ENCODE data around the gene PARP15. TPM values are rescaled to one million over a fixed set of nuclear protein-coding genes. Genes with fewer than 3 reads are reported as not detected.
"Not testable (repeated sequence)": the region's sequence is repeated elsewhere in the genome, so short reads cannot be mapped to it uniquely, and the experiment has no call there.

PARP15 gene
- total RNA-seq, 2 donors from 2014 or later, result 0.74 to 1.1 TPM

DNA sequence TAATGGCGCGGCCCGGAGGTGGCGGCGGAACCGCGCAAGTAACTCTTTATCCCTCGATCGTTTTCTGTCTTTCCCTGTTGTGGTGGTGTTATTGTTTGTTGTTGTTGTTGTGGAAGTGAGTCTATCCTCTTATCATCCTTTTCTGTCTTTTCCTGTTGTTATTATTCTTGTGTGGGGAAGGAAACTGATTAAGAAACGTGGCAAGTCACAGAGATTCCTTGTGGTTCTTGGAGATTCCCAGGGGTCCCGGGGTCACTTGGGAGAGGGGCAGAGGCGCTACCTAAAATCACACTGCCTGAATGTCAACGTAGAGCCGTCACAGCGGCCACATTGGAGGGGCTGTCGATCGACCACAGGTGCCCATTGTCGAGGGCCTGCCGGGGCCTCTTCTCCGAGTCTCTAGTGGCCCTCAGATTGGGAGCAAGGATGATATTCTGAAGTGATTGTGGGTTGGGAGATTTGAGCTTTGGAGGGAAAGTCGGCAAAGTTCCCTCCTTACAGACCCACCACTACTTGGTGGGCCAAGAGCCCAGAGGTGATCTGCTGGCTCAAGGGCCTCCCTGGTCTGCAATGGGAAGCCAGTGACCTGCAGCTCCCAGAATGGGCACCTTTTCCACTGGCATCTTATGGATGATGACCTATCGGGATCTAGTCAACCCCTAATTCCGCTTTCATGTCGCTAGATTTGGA is 104.0 kb downstream of the PARP15 start:
- TF ChIP-seq, protein P1, sequence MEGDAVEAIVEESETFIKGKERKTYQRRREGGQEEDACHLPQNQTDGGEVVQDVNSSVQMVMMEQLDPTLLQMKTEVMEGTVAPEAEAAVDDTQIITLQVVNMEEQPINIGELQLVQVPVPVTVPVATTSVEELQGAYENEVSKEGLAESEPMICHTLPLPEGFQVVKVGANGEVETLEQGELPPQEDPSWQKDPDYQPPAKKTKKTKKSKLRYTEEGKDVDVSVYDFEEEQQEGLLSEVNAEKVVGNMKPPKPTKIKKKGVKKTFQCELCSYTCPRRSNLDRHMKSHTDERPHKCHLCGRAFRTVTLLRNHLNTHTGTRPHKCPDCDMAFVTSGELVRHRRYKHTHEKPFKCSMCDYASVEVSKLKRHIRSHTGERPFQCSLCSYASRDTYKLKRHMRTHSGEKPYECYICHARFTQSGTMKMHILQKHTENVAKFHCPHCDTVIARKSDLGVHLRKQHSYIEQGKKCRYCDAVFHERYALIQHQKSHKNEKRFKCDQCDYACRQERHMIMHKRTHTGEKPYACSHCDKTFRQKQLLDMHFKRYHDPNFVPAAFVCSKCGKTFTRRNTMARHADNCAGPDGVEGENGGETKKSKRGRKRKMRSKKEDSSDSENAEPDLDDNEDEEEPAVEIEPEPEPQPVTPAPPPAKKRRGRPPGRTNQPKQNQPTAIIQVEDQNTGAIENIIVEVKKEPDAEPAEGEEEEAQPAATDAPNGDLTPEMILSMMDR (IDR thresholded peaks at IDR 0.05), result no peak
- Histone ChIP-seq H3K27ac (peak overlapping the region; percentile 94), H3K4me3 (peak overlapping the region; percentile 84), H3K9me3 (no peaks in the 10 kb centered on the region), H3K9ac (ENCODE audit: low read depth in 2 of 2, low read length in 2 of 2) (peak overlapping the region; percentile 74 to 87), H3K27me3 (no peaks in the 10 kb centered on the region), H3K4me1 (peaks cover 7% of the 10 kb centered on the region), H3K36me3 (no peaks in the 10 kb centered on the region)
- intact Hi-C loops (cut with DNase I), result loop anchor here (10.0 kb wide), 1 partner anchor 227 kb away; no protein-coding TSS in a partner anchor
- DNase-seq, result no peak

DNA sequence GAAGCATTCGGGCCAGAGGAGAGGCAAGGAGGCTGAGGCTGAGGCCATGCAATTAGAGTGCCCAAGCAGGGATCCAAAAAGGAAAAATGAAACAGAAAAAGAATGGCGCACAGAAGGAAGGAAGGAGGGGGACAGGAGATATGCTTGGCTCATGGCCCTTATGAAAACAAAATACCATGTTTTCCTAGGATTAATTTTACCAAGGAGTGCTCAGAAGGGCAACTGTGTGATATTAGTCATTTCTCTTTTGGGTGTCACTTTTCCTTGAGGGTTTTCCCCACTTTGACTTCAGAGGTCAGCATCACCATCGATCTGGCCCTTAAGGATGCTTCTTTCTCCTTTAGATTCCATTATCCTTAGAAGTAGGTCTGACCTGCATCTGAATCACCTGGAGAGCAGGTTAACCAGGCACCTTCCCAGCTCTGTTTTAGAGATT is 104.5 kb downstream of the PARP15 start:
- DNase-seq, result no peak
- TF ChIP-seq, protein P1 (IDR thresholded peaks at IDR 0.05), result no peak
- Histone ChIP-seq H3K4me3 (peak overlapping the region; percentile 84), H3K9me3 (no peaks in the 10 kb centered on the region), H3K9ac (ENCODE audit: low read depth in 2 of 2, low read length in 2 of 2) (no peak overlapping the region), H3K27me3 (no peaks in the 10 kb centered on the region), H3K27ac (peak overlapping the region; percentile 94), H3K4me1 (peaks cover 7% of the 10 kb centered on the region), H3K36me3 (peaks cover 3% of the 10 kb centered on the region)
- intact Hi-C loops (cut with DNase I), result loop anchor here (10.0 kb wide), 1 partner anchor 227 kb away; no protein-coding TSS in a partner anchor

DNA sequence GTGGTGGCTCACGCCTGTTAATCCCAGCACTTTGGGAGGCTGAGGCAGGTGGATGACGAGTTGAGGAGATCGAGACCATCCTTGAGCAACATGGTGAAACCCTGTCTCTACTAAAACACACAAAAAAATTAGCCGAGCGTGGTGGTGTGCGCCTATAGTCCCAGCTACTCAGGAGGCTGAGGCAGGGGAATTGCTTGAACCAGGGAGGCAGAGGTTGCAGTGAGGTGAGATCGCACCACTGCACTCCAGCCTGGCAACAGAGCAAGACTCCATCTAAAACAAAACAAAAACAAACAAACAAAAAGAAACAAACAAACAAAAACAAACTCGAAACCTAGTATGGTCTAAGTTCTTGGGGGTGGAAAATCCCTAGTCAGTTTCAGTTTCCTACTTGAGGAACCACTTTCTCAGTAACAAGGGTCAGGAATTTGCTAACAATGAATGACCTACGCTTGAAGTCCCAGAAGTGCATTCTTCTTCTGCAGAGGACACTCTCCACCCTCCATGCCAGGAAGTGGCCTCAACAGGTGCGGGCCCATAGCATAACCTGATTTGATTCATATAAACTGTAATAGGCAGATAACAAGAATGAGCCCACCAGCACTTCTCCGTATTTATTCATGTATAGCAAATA is 105.4 kb downstream of the PARP15 start:
- H3K4me1 ChIP-seq; H3K27me3 ChIP-seq; H3K9ac ChIP-seq (ENCODE audit: low read depth in 2 of 2, low read length in 2 of 2); H3K9me3 ChIP-seq; H3K27ac ChIP-seq; DNase-seq: not testable (repeated sequence)
- peak overlapping the region; percentile 84 for H3K4me3 ChIP-seq
- intact Hi-C loops (cut with DNase I), result loop anchor here (10.0 kb wide), 1 partner anchor 228 kb away; no protein-coding TSS in a partner anchor
- peaks cover 11% of the 10 kb centered on the region for H3K36me3 ChIP-seq

DNA sequence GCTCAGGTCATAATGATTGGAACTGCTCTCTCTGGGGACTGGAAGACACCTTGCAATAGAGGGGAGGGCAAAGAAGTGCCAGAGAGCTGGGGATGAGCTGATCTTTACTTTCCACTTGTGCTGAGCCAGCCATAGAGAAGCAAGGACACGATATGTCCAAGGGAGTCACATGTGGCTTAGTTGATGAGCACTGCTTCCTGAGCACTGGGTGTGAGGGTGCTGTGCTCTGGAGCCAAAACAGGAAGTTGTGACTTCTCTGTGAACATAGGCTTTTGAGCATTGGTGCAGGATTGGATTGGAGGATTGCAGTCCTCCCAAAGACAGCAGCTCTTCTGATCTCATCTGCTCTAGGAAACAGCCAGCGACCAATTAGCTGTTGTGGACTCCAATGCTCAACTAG is 109.8 kb downstream of the PARP15 start:
- no peak for DNase-seq
- no peak overlapping the region for H3K27ac ChIP-seq
- TF ChIP-seq, protein P1 (IDR thresholded peaks at IDR 0.05), result no peak
- H3K36me3 ChIP-seq, result peaks cover 11% of the 10 kb centered on the region
- H3K9me3 ChIP-seq, result no peaks in the 10 kb centered on the region
- no peaks in the 10 kb centered on the region for H3K27me3 ChIP-seq
- H3K9ac ChIP-seq (ENCODE audit: low read depth in 2 of 2, low read length in 2 of 2), result no peak overlapping the region
- no peaks in the 10 kb centered on the region for H3K4me1 ChIP-seq
- H3K4me3 ChIP-seq, result no peak overlapping the region
- intact Hi-C loops (cut with DNase I), result loop anchor here (10.0 kb wide), 1 partner anchor 232 kb away; no protein-coding TSS in a partner anchor

Other genes starting within 250 kb of the PARP15 start
- gene MIX23, start 194.4 kb upstream of the PARP15 start, total RNA-seq, result 10 to 100 TPM; 44.5 to 66.6 TPM
- 100 to 1,000 TPM; 167 to 310 TPM for gene FAM162A, start 193.5 kb upstream of the PARP15 start, total RNA-seq
- 1 to 10 TPM; 1.9 to 3.6 TPM for gene WDR5B, start 161.6 kb upstream of the PARP15 start, total RNA-seq
- 10 to 100 TPM; 47.4 to 60.4 TPM for gene KPNA1, start 62.7 kb upstream of the PARP15 start, total RNA-seq
- 10 to 100 TPM; 20.2 to 28.0 TPM for gene PARP9, start 13.3 kb upstream of the PARP15 start, total RNA-seq
- 10 to 100 TPM; 44.0 to 46.4 TPM for gene DTX3L, start 13.3 kb upstream of the PARP15 start, total RNA-seq
- 10 to 100 TPM; 22.8 to 35.9 TPM for gene PARP14, start 103.2 kb downstream of the PARP15 start, total RNA-seq
- 1 to 10 TPM; 4.1 to 5.7 TPM for gene HSPBAP1, start 216.2 kb downstream of the PARP15 start, total RNA-seq
- 10 to 100 TPM; 13.7 to 21.3 TPM for gene SLC49A4, start 217.4 kb downstream of the PARP15 start, total RNA-seq